AG20443 (cell line): Measurements from ENCODE around the gene MEI1.
A peak's percentile ranks its signal among the peaks of the same experiment; 100 is the strongest.
"Not testable (repeated sequence)": the region's sequence is repeated elsewhere in the genome, so short reads cannot be mapped to it uniquely, and the experiment has no call there.

Experiments used
- DNase-seq: peaks from one replicate; pipeline ENCODE4 v3.0.0; 2012; ENCODE audit warnings: low spot score, mixed read lengths

MEI1 gene

GRCh38 chr22:41699264-41700107 lies at the start of gene MEI1:
Gene MEI1 (plus strand): TSS chr22:41699503. CDS start chr22:41699539, 36 bp downstream.
- peak; percentile 98 for DNase-seq

DNA sequence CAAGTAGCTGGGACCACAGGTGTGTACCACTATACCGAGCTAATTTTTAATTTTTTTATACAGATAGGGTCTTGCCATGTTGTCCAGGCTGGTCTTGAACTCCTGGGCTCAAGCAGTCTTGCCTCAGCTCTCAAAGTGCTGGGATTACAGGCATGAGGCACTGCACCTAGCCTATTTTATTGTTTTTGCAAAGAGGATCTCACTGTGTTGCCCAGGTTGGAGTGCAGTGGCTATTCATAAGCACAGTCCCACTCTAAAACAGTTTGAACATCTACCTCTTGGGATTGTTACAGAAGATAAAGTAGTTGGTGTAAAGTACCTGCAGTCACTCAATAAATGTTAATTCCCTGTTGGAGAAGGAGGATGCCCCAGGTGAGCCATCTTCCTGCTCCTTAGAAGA lies 49.1 kb upstream of the MEI1 start:
- no peak for DNase-seq

DNA sequence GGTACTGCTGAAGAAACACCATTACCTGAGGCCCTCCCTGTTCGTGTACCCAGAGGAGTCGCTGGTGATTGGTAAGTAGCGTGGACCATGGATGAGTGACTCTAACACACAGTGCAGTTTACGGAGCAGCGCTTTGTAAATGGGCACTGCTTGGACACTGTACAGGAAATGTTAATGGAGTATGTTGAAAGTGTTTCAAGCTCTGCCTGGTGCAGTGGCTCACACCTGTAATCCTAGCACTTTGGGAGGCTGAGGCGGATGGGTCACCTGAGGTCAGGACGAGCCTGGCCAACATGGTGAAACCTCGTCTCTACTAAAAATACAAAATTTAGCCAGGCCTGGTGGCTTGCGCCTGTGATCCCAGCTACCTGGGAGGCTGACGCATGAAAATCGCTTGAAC lies 48.5 kb upstream of the MEI1 start:
- no peak for DNase-seq

GRCh38 chr22:41654322-41654721 lies 45.0 kb upstream of the MEI1 start:
- no peak for DNase-seq

DNA sequence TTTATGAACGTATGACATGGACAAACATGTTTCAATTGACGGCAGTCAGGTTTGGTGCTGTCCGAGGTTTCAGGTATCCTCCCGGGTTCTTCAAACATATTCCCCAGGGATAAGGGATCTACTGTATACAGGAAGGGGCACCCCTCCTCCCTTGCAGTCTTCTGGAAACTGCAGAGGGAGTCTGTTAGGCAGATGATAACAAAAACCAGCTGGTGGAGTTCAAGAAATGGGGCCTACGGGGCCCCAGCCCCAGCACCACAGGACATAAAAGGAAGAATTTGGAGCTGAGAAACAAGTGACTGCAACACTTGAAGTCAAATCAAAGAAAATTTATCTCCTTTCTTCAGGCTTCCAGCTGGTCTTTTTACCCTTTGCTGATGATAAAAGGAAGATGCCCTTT lies 42.7 kb upstream of the MEI1 start:
- DNase-seq, result no peak

DNA sequence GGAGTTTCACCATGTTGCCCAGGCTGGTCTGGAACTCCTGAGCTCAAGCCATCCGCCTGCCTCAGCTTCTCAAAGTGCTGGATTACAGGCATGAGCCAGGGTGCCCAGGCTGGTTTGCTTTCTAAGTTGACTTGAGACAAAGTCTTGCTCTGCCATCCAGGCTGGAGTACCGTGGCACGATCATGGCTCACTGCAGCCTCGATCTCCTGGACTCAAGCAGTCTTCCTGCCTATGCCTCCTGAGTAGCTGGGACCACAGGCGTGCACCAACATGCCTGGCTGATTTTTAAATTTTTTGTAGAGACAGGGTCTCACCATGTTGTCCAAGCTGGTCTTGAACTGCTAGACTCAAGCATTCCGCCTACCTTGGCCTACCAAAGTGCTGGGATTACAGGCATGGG lies 41.6 kb upstream of the MEI1 start:
- DNase-seq, result no peak

DNA sequence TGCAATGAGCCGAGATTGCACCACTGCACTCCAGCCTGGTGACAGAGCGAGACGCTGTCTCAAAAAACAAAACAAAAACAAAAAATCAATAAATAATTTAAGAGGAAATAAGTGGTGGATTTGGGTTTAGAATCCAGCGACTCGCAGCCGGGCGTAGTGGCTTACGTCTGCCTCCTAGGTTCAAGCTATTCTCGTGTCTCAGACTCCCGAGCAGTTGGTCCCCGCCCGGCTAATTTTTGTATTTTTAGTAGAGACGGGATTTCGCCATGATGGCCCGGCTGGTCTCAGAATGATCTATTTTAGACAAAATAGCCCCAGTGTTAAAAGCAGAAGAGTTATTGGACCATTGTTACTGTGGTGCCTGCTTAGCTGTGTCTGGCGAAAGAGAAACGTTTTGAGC lies 40.4 kb upstream of the MEI1 start:
- DNase-seq, result no peak

DNA sequence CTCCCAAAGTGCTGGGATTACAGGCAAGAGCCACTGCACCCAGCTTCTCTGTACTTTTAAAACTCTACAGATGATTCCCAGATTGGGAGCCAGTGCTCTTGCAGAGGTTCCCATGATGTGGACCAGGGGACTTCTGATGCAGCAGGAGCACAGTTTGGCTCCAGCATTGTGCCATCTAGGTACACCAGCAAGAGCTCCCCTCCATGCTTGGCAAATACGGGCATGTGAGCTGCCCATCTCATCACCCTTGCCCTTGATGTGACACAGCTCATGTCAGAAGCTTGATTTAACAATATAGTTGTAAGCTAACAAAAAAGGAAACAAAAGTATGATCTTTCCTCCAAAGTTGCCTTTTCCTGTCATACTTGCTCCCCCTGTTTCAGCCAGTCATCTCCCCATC lies 39.4 kb upstream of the MEI1 start:
- DNase-seq, result no peak

- no peak for DNase-seq
Measured at GRCh38 chr22:41660416-41660815, 38.9 kb upstream of the MEI1 start.

- no peak for DNase-seq
Measured at GRCh38 chr22:41661088-41661487, 38.2 kb upstream of the MEI1 start.

DNA sequence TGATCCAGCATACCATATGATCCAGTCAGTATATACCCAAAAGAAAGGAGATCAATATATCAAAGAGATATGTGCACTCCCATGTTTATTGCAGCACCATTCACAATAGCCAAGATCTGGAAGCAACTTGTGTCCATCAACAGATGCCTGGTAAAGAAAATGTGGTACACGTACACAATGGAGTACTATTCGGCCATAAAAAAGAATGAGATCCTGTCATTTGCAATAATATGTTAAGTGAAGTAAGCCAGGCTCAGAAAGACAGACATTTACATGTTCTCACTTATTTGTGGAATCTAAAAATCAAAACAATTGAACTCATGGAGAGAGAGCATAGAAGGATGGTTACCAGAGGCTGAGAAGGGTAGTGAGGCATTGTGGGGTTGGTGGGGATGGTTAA lies 37.6 kb upstream of the MEI1 start:
- DNase-seq, result no peak

DNA sequence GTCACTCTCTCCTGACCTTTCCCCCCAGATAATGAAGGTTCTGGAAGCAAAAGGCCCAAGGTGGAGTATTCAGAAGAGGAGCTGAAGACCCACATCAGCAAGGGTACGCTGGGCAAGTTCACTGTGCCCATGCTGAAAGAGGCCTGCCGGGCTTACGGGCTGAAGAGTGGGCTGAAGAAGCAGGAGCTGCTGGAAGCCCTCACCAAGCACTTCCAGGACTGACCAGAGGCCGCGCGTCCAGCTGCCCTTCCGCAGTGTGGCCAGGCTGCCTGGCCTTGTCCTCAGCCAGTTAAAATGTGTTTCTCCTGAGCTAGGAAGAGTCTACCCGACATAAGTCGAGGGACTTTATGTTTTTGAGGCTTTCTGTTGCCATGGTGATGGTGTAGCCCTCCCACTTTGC lies 35.7 kb upstream of the MEI1 start:
- DNase-seq, result not testable (repeated sequence)

DNA sequence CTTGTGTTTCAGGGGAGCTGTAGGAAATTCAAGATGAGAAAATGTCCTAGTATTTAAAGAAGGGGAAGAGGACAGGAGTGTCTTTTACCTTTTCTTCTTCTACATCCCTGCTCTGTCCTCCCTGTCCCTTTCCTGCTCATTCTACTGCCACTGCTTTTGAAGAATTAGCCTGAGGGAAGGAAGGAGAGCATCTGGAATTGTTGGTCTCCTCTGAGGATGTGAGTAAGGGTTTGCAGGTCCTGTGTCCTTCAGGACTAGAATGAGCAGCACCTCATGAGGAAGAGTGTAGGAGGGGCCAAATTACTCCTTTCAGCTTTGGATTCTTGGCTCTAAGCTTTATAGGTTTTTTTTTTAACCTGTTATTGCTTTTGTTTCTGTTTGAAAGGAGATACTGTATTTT lies 34.8 kb upstream of the MEI1 start:
- no peak for DNase-seq

GRCh38 chr22:41664951-41665350 lies 34.4 kb upstream of the MEI1 start:
- DNase-seq, result no peak

GRCh38 chr22:41668971-41669911 lies 30.1 kb upstream of the MEI1 start:
- DNase-seq, result peak; percentile 56

- DNase-seq, result not testable (repeated sequence)
Measured at GRCh38 chr22:41672096-41672495, 27.2 kb upstream of the MEI1 start.

DNA sequence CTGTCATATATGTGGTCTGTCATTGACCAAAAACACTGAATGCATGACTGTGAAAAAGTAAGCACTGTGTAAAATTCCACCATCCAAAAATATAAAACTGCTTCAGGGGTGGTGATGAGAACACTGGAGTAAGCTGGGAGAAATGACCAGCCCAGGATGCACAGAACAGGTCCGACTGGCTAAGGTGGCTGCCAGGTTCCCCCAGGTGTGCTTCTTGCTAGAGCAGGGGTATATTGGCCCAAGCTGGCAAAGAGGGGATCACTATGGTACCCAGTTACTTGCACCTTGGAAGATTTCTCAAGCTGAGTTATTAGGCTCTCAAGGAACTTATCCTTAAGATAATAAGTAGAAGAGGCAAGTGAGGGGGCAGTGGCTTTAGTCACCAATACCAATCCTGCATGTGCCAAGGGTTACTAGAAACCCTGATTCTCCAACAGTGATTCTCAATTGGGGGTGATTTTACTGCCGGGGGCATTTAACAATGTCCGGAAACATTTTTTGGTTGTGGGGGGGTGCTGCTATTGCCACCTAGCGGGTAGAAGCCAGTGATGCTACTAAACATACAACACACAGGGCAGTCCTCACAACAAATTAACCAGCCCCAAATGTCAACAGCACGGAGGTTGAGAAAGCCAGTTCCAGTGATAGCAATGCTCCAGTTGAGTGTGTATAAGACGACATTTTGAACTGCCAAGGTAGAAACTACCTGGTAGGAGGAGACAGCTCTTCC lies 26.4 kb upstream of the MEI1 start:
- no peak for DNase-seq

- no peak for DNase-seq
Measured at GRCh38 chr22:41674846-41675340, 24.4 kb upstream of the MEI1 start.

GRCh38 chr22:41676134-41676533 lies 23.2 kb upstream of the MEI1 start:
- no peak for DNase-seq

DNA sequence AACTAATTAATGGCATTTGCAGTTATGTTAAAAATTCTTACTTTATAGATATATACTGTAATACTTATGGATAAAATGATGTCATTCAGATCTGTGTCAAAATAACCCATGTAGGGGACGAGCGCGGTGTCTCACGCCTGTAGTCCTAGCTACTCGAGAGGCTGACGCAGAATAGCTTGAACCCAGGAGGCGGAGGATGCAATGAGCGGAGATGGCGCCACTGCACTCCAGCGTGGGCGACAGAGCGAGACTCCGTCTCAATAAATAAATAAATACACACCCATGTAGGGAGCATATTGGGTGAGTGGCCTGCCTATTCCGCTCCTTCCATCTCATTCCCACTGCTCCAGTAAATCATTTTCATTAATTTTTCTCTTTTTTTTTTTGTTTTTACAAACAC lies 17.7 kb upstream of the MEI1 start:
- no peak for DNase-seq

DNA sequence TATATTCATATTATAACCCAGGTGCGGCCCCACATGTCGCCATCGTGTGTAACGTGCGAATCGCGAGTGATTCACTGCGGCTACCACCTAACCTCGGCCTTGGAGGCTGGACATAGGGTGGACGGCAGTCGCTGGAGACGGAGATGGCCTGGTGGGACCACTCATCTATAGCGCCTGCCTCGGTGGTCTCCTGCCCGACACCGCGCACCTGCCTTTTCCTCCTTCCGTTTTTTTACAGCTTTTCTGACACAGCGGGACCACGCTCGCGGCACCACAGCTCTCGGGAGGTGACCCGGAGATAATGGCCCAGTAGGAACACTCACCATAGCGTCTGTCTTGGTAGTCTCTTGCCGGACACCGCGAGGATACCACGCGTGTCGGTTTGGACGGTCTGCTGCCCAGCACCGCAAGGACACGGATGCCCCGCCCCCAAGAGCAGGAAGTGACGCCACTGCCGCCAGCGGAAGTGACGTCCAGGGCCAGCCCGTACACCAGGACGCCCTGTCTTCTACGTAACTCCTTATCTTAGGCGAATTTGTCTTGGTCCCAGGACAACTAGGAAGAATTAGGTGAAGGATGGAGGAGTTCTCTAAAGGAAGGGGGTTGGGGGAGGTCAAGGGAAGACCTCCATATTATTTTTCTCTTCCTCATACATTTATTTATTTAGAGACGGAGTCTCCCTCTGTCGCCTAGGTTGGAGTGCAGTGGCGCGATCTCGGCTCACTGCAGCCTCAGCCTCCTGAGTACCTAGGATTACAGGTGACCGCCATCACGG lies 17.1 kb upstream of the MEI1 start:
- peak; percentile 90 for DNase-seq
